Dendritic cell treated with granulocyte-macrophage colony-stimulating factor and Interleukin-4, amounts not matched to agents 40 ng/mL and 50 ng/mL, for 4 days (primary cell): ENCODE results near the gene ITPKB.

ENCODE experiments used
- H3K27ac Mint-ChIP-seq: one replicate; pipeline ENCODE4 v1.8.0; 2022; ENCODE audit warnings: mild to moderate bottlenecking, mixed read lengths
- H3K27me3 Mint-ChIP-seq: one replicate; pipeline ENCODE4 v1.8.0; 2022; ENCODE audit warnings: mild to moderate bottlenecking, mixed read lengths
- H3K36me3 Mint-ChIP-seq: one replicate; pipeline ENCODE4 v1.8.0; 2022; ENCODE audit warnings: low read depth, mixed read lengths
- H3K4me1 Mint-ChIP-seq: one replicate; pipeline ENCODE4 v1.8.0; 2022; ENCODE audit warnings: low read depth, mixed read lengths
- H3K4me3 Mint-ChIP-seq: one replicate; pipeline ENCODE4 v1.8.0; 2022; ENCODE audit warnings: mild to moderate bottlenecking, moderate library complexity, mixed read lengths
- H3K9me3 Mint-ChIP-seq: one replicate; pipeline ENCODE4 v1.8.0; 2022; ENCODE audit warnings: mixed read lengths
- intact Hi-C: fragments of 100-400 bp; cut with micrococcal nuclease; formaldehyde crosslinking; loops from one replicate; pipeline ENCODE4 v1.15.0; 2022

ITPKB gene

GRCh38 chr1:226653311-226653921, 85.7 kb downstream of the ITPKB start:
- Mint-ChIP-seq H3K27me3 (no peaks in the 10 kb centered on the region), H3K27ac (no peak overlapping the region), H3K36me3 (peaks cover 3% of the 10 kb centered on the region), H3K9me3 (no peaks in the 10 kb centered on the region), H3K4me3 (no peak overlapping the region), H3K4me1 (peaks cover 60% of the 10 kb centered on the region)
- intact Hi-C loops = no loop called here

GRCh38 chr1:226652613-226653012, 86.5 kb downstream of the ITPKB start:
- Mint-ChIP-seq H3K9me3 (no peaks in the 10 kb centered on the region), H3K27ac (no peak overlapping the region), H3K4me3 (no peak overlapping the region), H3K36me3 (peaks cover 11% of the 10 kb centered on the region), H3K27me3 (no peaks in the 10 kb centered on the region), H3K4me1 (peaks cover 58% of the 10 kb centered on the region)
- intact Hi-C loops = no loop called here

GRCh38 chr1:226651732-226652105, 87.4 kb downstream of the ITPKB start:
- no peak overlapping the region for H3K4me3 Mint-ChIP-seq
- intact Hi-C loops = no loop called here

GRCh38 chr1:226651041-226651731, 87.9 kb downstream of the ITPKB start:
- H3K4me1 Mint-ChIP-seq = peaks cover 54% of the 10 kb centered on the region
- intact Hi-C loops = no loop called here
- H3K4me3 Mint-ChIP-seq = no peak overlapping the region
- H3K27me3 Mint-ChIP-seq = no peaks in the 10 kb centered on the region
- peak overlapping the region; percentile 12 for H3K27ac Mint-ChIP-seq
- H3K36me3 Mint-ChIP-seq = peaks cover 25% of the 10 kb centered on the region
- no peaks in the 10 kb centered on the region for H3K9me3 Mint-ChIP-seq

More at GRCh38 chr1:226651732-226652105, 87.4 kb downstream of the ITPKB start:
- Mint-ChIP-seq H3K4me1 (peaks cover 54% of the 10 kb centered on the region), H3K27me3 (no peaks in the 10 kb centered on the region), H3K27ac (no peak overlapping the region), H3K9me3 (no peaks in the 10 kb centered on the region), H3K36me3 (peaks cover 20% of the 10 kb centered on the region)

GRCh38 chr1:226650236-226650841, 88.7 kb downstream of the ITPKB start:
- intact Hi-C loops = no loop called here
- Mint-ChIP-seq H3K27me3 (no peaks in the 10 kb centered on the region), H3K27ac (peak overlapping the region; percentile 12), H3K9me3 (no peaks in the 10 kb centered on the region), H3K36me3 (peaks cover 33% of the 10 kb centered on the region), H3K4me3 (no peak overlapping the region), H3K4me1 (peaks cover 54% of the 10 kb centered on the region)

- peaks cover 39% of the 10 kb centered on the region for H3K36me3 Mint-ChIP-seq
- H3K9me3 Mint-ChIP-seq = no peaks in the 10 kb centered on the region
- no peaks in the 10 kb centered on the region for H3K27me3 Mint-ChIP-seq
- no peak overlapping the region for H3K4me3 Mint-ChIP-seq
- intact Hi-C loops = no loop called here
- peak overlapping the region; percentile 12 for H3K27ac Mint-ChIP-seq
- H3K4me1 Mint-ChIP-seq = peaks cover 54% of the 10 kb centered on the region
These were observed 89.3 kb downstream of the ITPKB start for GRCh38 chr1:226649780-226650179.

GRCh38 chr1:226649244-226649643, 89.8 kb downstream of the ITPKB start:
- intact Hi-C loops = no loop called here
- H3K4me1 Mint-ChIP-seq = peaks cover 54% of the 10 kb centered on the region
- H3K9me3 Mint-ChIP-seq = no peaks in the 10 kb centered on the region
- no peaks in the 10 kb centered on the region for H3K27me3 Mint-ChIP-seq
- no peak overlapping the region for H3K4me3 Mint-ChIP-seq
- peaks cover 41% of the 10 kb centered on the region for H3K36me3 Mint-ChIP-seq
- H3K27ac Mint-ChIP-seq = no peak overlapping the region

- H3K4me3 Mint-ChIP-seq = no peak overlapping the region
These were observed 90.7 kb downstream of the ITPKB start for GRCh38 chr1:226648421-226648820.

GRCh38 chr1:226647719-226648118, 91.4 kb downstream of the ITPKB start:
- H3K9me3 Mint-ChIP-seq = no peaks in the 10 kb centered on the region
- peaks cover 49% of the 10 kb centered on the region for H3K36me3 Mint-ChIP-seq
- no peaks in the 10 kb centered on the region for H3K27me3 Mint-ChIP-seq
- H3K4me1 Mint-ChIP-seq = peaks cover 59% of the 10 kb centered on the region
- intact Hi-C loops = no loop called here
- H3K27ac Mint-ChIP-seq = no peak overlapping the region
- H3K4me3 Mint-ChIP-seq = no peak overlapping the region

More at GRCh38 chr1:226648421-226648820, 90.7 kb downstream of the ITPKB start:
- Mint-ChIP-seq H3K36me3 (peaks cover 49% of the 10 kb centered on the region), H3K9me3 (no peaks in the 10 kb centered on the region), H3K27ac (no peak overlapping the region), H3K27me3 (no peaks in the 10 kb centered on the region), H3K4me1 (peaks cover 54% of the 10 kb centered on the region)
- intact Hi-C loops = no loop called here

GRCh38 chr1:226646870-226647449, 92.1 kb downstream of the ITPKB start:
- peaks cover 55% of the 10 kb centered on the region for H3K36me3 Mint-ChIP-seq
- peaks cover 66% of the 10 kb centered on the region for H3K4me1 Mint-ChIP-seq
- H3K27me3 Mint-ChIP-seq = no peaks in the 10 kb centered on the region
- intact Hi-C loops = no loop called here
- no peak overlapping the region for H3K4me3 Mint-ChIP-seq
- peak overlapping the region; percentile 33 for H3K27ac Mint-ChIP-seq
- no peaks in the 10 kb centered on the region for H3K9me3 Mint-ChIP-seq

- H3K36me3 Mint-ChIP-seq = peaks cover 59% of the 10 kb centered on the region
These were observed 92.8 kb downstream of the ITPKB start for GRCh38 chr1:226646026-226646869.

GRCh38 chr1:226645279-226645976, 93.7 kb downstream of the ITPKB start:
- Mint-ChIP-seq H3K4me1 (peaks cover 73% of the 10 kb centered on the region), H3K36me3 (peaks cover 65% of the 10 kb centered on the region), H3K9me3 (no peaks in the 10 kb centered on the region), H3K27ac (peak overlapping the region; percentile 90), H3K4me3 (no peak overlapping the region), H3K27me3 (no peaks in the 10 kb centered on the region)
- intact Hi-C loops = no loop called here

More at GRCh38 chr1:226646026-226646869, 92.8 kb downstream of the ITPKB start:
- no peaks in the 10 kb centered on the region for H3K9me3 Mint-ChIP-seq
- intact Hi-C loops = no loop called here
- H3K4me1 Mint-ChIP-seq = peaks cover 73% of the 10 kb centered on the region
- H3K27me3 Mint-ChIP-seq = no peaks in the 10 kb centered on the region
- H3K27ac Mint-ChIP-seq = peak overlapping the region; percentile 90
- no peak overlapping the region for H3K4me3 Mint-ChIP-seq

GRCh38 chr1:226644541-226645176, 94.4 kb downstream of the ITPKB start:
- Mint-ChIP-seq H3K27me3 (no peaks in the 10 kb centered on the region), H3K36me3 (peaks cover 73% of the 10 kb centered on the region), H3K4me1 (peaks cover 73% of the 10 kb centered on the region), H3K4me3 (no peak overlapping the region), H3K27ac (peak overlapping the region; percentile 90), H3K9me3 (no peaks in the 10 kb centered on the region)
- intact Hi-C loops = loop anchor here (5.0 kb wide), 1 partner anchor 33 kb away; no protein-coding TSS in a partner anchor
